Astrocyte (in vitro differentiated cells and primary cell): ENCODE measurements around the gene CYSTM1.

Source experiments
- EZH2 ChIP-seq: IDR thresholded peaks from 2 replicates; pipeline ENCODE4 v1.6.1; 2012; ENCODE audit warnings: mild to moderate bottlenecking, low read length, inconsistent platforms; ENCODE audit not compliant: insufficient read depth
- TF ChIP-seq, protein P1 (sequence below): IDR thresholded peaks from 2 replicates; pipeline ENCODE4 v1.5.1; 2011; ENCODE audit warnings: low read depth, mild to moderate bottlenecking, inconsistent platforms, low read length, moderate library complexity; ENCODE audit not compliant: insufficient read depth

DNA sequence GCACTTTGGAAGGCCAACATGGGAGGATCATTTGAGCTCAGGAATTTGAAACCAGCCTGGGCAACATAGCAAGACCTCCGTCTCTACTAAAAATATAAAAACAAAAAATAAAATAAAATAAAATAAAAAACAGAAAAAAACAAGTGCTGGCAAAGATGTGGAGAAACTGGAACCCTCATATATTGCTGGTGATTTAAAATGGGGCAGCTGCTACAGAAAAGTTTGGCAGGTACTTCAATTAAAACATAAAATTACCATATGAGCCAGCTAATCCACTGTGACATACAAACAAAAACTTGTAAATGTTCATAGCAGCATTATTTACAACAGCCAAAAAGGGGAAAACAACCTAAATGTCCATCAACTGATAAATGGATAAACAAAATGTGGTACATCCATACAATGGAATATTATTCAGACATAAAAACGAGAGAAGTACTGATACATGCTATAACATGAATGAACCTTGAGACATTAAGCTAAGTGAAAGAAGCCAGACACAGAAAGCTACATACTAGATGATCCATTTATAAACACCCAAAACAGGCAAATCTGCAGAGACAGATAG is 85.2 kb downstream of the CYSTM1 start:
- TF ChIP-seq, protein P1, sequence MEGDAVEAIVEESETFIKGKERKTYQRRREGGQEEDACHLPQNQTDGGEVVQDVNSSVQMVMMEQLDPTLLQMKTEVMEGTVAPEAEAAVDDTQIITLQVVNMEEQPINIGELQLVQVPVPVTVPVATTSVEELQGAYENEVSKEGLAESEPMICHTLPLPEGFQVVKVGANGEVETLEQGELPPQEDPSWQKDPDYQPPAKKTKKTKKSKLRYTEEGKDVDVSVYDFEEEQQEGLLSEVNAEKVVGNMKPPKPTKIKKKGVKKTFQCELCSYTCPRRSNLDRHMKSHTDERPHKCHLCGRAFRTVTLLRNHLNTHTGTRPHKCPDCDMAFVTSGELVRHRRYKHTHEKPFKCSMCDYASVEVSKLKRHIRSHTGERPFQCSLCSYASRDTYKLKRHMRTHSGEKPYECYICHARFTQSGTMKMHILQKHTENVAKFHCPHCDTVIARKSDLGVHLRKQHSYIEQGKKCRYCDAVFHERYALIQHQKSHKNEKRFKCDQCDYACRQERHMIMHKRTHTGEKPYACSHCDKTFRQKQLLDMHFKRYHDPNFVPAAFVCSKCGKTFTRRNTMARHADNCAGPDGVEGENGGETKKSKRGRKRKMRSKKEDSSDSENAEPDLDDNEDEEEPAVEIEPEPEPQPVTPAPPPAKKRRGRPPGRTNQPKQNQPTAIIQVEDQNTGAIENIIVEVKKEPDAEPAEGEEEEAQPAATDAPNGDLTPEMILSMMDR: no peak
- no peak for TF ChIP-seq EZH2
